Astrocyte of the cerebellum (primary cell): ENCODE measurements around the gene RASGRP3.

Source experiments
- DNase-seq: peaks from one replicate; pipeline ENCODE4 v3.0.0-alpha.2; 2011; ENCODE audit warnings: low read depth
- H3K4me3 ChIP-seq: 2 replicates; pipeline ENCODE4 v1.5.1; 2011; ENCODE audit warnings: mild to moderate bottlenecking, low read depth, low read length, moderate library complexity
- CTCF ChIP-seq: IDR thresholded peaks from 2 replicates; pipeline ENCODE4 v1.5.1; 2012; ENCODE audit warnings: low read length, low read depth, moderate library complexity, mild to moderate bottlenecking; ENCODE audit errors: missing control alignments
- in situ Hi-C: cut with HindIII; loops from 2 replicates; pipeline ENCODE4 v1.10.0; 2017; ENCODE audit warnings: low sequenced_read_pairs

RASGRP3 gene

DNA sequence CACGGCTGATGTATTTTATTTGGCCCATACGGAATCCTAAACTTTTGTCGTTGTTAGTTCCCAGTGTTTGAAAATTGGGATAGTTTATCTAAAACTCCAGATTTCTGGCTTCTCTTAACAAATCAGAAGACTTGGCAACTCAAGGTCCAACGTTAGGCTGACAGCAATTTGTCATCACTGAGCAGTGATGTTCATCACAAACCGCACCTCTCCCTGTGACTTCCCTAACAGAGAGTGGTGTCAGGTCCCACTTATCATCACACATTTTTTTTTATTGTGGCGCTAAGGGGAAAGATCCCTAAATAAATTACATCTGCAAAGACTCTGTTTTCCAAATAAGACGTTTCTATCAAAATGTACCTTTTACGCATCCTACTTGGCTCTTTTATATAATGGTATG, 55.7 kb downstream of the RASGRP3 start:
- in situ Hi-C loops = no loop called here
- no peak for TF ChIP-seq CTCF
- no peak overlapping the region for H3K4me3 ChIP-seq
- no peak for DNase-seq

- in situ Hi-C loops = no loop called here
Measured at GRCh38 chr2:33532966-33533365, 56.5 kb downstream of the RASGRP3 start.

GRCh38 chr2:33535421-33535820, 59.0 kb downstream of the RASGRP3 start:
- in situ Hi-C loops = no loop called here
- no peak for TF ChIP-seq CTCF
- H3K4me3 ChIP-seq = no peak overlapping the region
- DNase-seq = no peak

More at GRCh38 chr2:33532966-33533365, 56.5 kb downstream of the RASGRP3 start:
- no peak for DNase-seq
- TF ChIP-seq CTCF = no peak
- H3K4me3 ChIP-seq = no peak overlapping the region

DNA sequence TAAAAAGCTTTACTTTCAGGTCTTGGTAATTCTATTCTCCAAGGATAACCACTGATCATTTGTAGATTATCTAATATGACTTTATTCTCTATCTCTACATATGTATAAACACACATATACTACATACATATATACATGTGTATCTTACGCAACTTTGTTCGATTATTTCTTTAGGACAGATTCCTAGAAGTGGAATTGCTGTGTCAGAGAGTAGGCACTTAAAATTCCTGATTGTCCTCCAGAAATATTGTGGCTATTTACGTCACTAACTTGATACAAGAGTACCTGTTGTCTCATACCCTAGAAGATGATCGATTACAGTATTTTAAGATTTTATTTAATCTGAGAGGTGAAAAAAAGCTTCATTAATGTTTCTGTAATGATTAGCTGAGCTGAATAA, 64.8 kb downstream of the RASGRP3 start:
- no peak for DNase-seq
- TF ChIP-seq CTCF = no peak
- H3K4me3 ChIP-seq = no peak overlapping the region
- in situ Hi-C loops = no loop called here

DNA sequence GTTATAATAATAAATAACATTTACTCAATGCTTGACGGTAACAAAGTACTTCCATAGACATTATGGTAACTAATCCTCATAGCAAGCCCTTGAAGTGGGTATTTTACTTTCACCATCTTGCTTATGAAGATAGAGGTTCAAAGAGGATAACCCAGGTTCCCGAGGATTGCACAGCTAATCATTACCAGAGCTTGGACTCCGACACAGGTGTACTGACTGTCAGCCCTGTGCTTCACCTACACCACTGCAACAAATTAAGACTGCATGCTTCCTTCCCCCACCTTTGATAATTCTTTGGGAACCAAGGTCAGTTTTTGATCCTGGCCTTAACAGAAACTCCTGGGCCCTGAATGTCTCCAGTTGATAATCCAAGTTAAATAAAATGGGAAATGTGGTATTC, 73.8 kb downstream of the RASGRP3 start:
- no peak overlapping the region for H3K4me3 ChIP-seq
- DNase-seq = no peak
- in situ Hi-C loops = no loop called here
- TF ChIP-seq CTCF = no peak

GRCh38 chr2:33552758-33553461, 76.5 kb downstream of the RASGRP3 start:
- no peak for TF ChIP-seq CTCF
- peak; percentile 4 for DNase-seq
- no peak overlapping the region for H3K4me3 ChIP-seq
- in situ Hi-C loops = no loop called here

- no peak for DNase-seq
- TF ChIP-seq CTCF = no peak
- H3K4me3 ChIP-seq = no peak overlapping the region
- in situ Hi-C loops = loop anchor here (5.0 kb wide), 1 partner anchor 83 kb away; no protein-coding TSS in a partner anchor
Measured at GRCh38 chr2:33555681-33556080, 79.2 kb downstream of the RASGRP3 start.
